Peyer's patch (tissue), 4 donors: ENCODE results near the gene SPAG16. TPM values are rescaled to one million over a fixed set of nuclear protein-coding genes. Genes with fewer than 3 reads are reported as not detected.

Experiments
- DNase-seq, 3 donors: peaks; one replicate each; pipeline ENCODE4 v3.0.0-alpha.2; 2017 to 2019
- H3K27ac ChIP-seq, 4 donors: fragments of 200-600 bp; sonication (generic); one replicate each; pipeline ENCODE4 v1.5.1; 2016 to 2019
- H3K27me3 ChIP-seq, 2 donors: fragments of 200-600 bp; sonication (generic); one replicate each; pipeline ENCODE4 v1.5.1; 2019
- H3K36me3 ChIP-seq, 3 donors: fragments of 200-600 bp; sonication (generic); one replicate each; pipeline ENCODE4 v1.5.1; 2016 to 2019
- H3K4me1 ChIP-seq, 4 donors: fragments of 200-600 bp; sonication (generic); one replicate each; pipeline ENCODE4 v1.5.1; 2016 to 2019
- H3K4me3 ChIP-seq, 4 donors: fragments of 200-600 bp; sonication (generic); 1 replicate in 3 of 4; 2 replicates in 1 of 4; pipeline ENCODE4 v1.5.1; 2016 to 2019; ENCODE audit warnings: mild to moderate bottlenecking in 1 of 4
- H3K9me3 ChIP-seq, 4 donors: fragments of 200-600 bp; sonication (generic); one replicate each; pipeline ENCODE4 v1.5.1; 2016 to 2019; ENCODE audit warnings: mild to moderate bottlenecking in 1 of 4
- CTCF ChIP-seq, 6 experiments: fragments of 450-650 bp in 4 of 6; fragments of 200-600 bp in 2 of 6; sonication (generic) in 1 of 6; IDR thresholded peaks; one replicate each; pipeline ENCODE4 v1.5.1; 2017 to 2019; ENCODE audit warnings: antibody characterized with exemption in 6 of 6, mild to moderate bottlenecking in 3 of 6, moderate library complexity in 1 of 6
- POLR2A ChIP-seq, 2 donors: fragments of 450-650 bp; IDR thresholded peaks; one replicate each; pipeline ENCODE4 v1.5.1; 2017; ENCODE audit warnings: antibody characterized with exemption in 2 of 2, mild to moderate bottlenecking in 2 of 2, moderate library complexity in 2 of 2
- total RNA-seq, 4 donors: library from RNA; depleted of rRNA; stranded (reverse); fragments of >200 nt; gene quantifications; one replicate each; pipeline ENCODE4 v1.1.0, GENCODE V29; 2016

SPAG16 gene
- total RNA-seq, 4 donors from 2014 or later = 5.5 to 43.7 (median 10.0) TPM

DNA sequence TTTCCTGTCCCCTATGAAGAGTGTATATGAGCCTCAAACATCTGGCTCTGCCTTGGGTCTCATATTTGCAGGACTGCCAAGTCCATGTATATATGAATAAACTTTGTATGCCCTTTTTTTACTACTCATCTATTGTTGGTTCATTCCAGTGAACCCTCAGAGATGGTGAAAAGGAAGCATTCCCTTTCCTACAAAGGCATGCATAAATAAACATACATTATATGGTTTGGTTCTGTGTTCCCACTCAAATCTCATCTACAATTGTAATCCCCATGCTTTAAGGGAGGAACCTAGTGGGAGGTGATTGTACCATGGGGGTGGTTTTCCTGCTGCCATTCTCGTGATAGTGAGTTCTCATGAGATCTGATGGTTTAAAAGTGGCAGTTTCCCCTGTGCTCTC lies 534.2 kb downstream of the SPAG16 start:
- TF ChIP-seq CTCF (IDR thresholded peaks at IDR 0.05) (no peak), POLR2A (IDR thresholded peaks at IDR 0.05) (no peak)
- Histone ChIP-seq H3K4me3 (no peak overlapping the region), H3K4me1 (no peaks in the 10 kb centered on the region), H3K27me3 (no peaks in the 10 kb centered on the region), H3K9me3 (no peaks in the 10 kb centered on the region), H3K36me3 (no peaks in the 10 kb centered on the region), H3K27ac (no peak overlapping the region)
- no peak for DNase-seq

- H3K27ac ChIP-seq = no peak overlapping the region
- DNase-seq = no peak
- H3K4me1 ChIP-seq = no peaks in the 10 kb centered on the region
- no peaks in the 10 kb centered on the region for H3K27me3 ChIP-seq
- TF ChIP-seq CTCF (IDR thresholded peaks at IDR 0.05) = no peak
- TF ChIP-seq POLR2A (IDR thresholded peaks at IDR 0.05) = no peak
- no peak overlapping the region for H3K4me3 ChIP-seq
- H3K36me3 ChIP-seq = no peaks in the 10 kb centered on the region
- no peaks in the 10 kb centered on the region for H3K9me3 ChIP-seq
Measured at GRCh38 chr2:213834331-213834730, 550.1 kb downstream of the SPAG16 start.

DNA sequence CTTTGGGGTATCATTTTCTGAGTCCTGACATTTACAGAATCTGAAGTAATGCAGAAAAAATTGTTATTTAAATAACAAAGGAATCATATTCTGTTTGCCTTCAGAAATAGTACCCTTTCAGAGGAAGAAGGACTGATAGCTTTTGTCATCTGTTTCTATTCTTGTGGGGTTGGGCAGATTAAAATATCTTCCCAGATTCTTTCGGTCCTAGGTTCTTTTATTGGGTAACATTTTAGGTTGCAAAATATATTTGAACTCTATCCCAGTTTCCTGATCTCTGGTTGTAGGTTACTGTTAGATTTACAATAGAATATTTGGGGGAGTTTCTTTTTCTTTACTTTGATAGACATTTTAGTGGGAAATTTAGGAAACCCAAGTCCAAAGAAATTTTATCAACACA lies 550.5 kb downstream of the SPAG16 start:
- no peaks in the 10 kb centered on the region for H3K4me1 ChIP-seq
- no peak for DNase-seq
- TF ChIP-seq POLR2A (IDR thresholded peaks at IDR 0.05) (no peak), CTCF (IDR thresholded peaks at IDR 0.05) (no peak)
- H3K27me3 ChIP-seq = no peaks in the 10 kb centered on the region
- H3K36me3 ChIP-seq = no peaks in the 10 kb centered on the region
- H3K4me3 ChIP-seq = no peak overlapping the region
- H3K9me3 ChIP-seq = no peaks in the 10 kb centered on the region
- H3K27ac ChIP-seq = no peak overlapping the region

DNA sequence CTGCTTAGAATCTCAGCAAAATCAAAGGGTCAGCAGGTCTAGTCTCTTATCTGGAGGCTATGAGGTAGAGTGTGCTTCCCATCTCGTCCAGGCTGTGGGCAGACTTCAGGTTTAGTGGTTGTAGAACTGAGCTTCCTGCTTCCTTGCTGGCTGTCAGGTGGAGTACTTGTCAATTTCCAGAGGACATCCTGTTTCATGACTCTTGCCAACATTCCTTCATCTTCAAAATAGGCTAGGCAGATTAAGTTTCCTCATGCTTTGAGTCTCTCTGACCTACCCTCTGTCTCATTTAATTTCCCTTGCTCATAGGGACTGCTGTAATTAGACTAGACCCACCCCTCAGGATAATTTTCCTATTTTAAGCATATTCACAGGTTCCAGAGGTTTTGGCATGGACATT lies 562.6 kb downstream of the SPAG16 start:
- no peak overlapping the region for H3K4me3 ChIP-seq
- no peaks in the 10 kb centered on the region for H3K27me3 ChIP-seq
- H3K27ac ChIP-seq = no peak overlapping the region
- H3K36me3 ChIP-seq = no peaks in the 10 kb centered on the region
- TF ChIP-seq CTCF (IDR thresholded peaks at IDR 0.05) (no peak), POLR2A (IDR thresholded peaks at IDR 0.05) (no peak)
- H3K9me3 ChIP-seq = no peaks in the 10 kb centered on the region
- H3K4me1 ChIP-seq = no peaks in the 10 kb centered on the region
- DNase-seq = no peak

DNA sequence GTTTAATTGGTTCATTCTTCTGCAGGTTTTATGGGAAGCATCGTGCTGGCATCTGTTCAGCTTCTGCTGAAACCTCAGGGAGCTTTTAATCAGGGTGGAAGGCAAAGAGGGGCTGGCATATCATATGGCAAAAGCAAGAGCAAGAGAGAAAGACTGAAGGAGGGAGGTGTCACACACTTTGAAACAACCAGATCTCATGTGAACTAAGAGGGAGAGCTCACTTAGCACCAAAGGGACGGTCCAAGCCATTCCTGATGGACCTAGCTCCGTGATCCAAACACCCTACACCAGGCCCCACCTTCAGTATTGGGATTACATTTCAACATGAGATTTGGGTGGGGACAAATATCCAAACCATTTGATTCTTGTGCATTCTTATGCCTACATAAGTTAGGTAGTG lies 563.1 kb downstream of the SPAG16 start:
- no peak overlapping the region for H3K27ac ChIP-seq
- H3K27me3 ChIP-seq = no peaks in the 10 kb centered on the region

More for the DNA sequence above, 563.1 kb downstream of the SPAG16 start:
- Histone ChIP-seq H3K36me3 (no peaks in the 10 kb centered on the region), H3K4me3 (no peak overlapping the region), H3K4me1 (no peaks in the 10 kb centered on the region), H3K9me3 (no peaks in the 10 kb centered on the region)
- DNase-seq = no peak
- TF ChIP-seq POLR2A (IDR thresholded peaks at IDR 0.05) (no peak), CTCF (IDR thresholded peaks at IDR 0.05) (no peak)
